Dermis microvascular lymphatic vessel endothelial cell (primary cell): Measurements from ENCODE around the gene ZNRF4. TPM values are rescaled to one million over a fixed set of nuclear protein-coding genes. Genes with fewer than 3 reads are reported as not detected.

Experiments
- DNase-seq, 2 donors: peaks; one replicate each; pipeline versions ENCODE4 v3.0.0 to v3.0.0-alpha.2; 2010; ENCODE audit warnings: low read depth in 2 of 2
- total RNA-seq: library from RNA; depleted of rRNA; stranded (reverse); fragments of >200 nt; gene quantifications from 2 replicates; pipeline ENCODE4 v1.2.1, GENCODE V29; 2014

The ZNRF4 gene
- total RNA-seq, 1 donor from 2014 or later, result not detected

- no peak for DNase-seq
Observed at GRCh38 chr19:5504114-5504513, 48.9 kb downstream of the ZNRF4 start.

Other genes starting within 250 kb of the ZNRF4 start
- 20.5 and 81.2 TPM in 2 replicates for gene PTPRS, start 114.6 kb upstream of the ZNRF4 start, total RNA-seq
- gene TINCR, start 112.5 kb downstream of the ZNRF4 start, total RNA-seq, result not detected in 2 replicates
- gene SAFB2, start 167.4 kb downstream of the ZNRF4 start, total RNA-seq, result 19.4 and 23.0 TPM in 2 replicates
- gene SAFB, start 167.7 kb downstream of the ZNRF4 start, total RNA-seq, result 35.7 and 56.4 TPM in 2 replicates
- 29.6 and 46.2 TPM in 2 replicates for gene MICOS13, start 225.1 kb downstream of the ZNRF4 start, total RNA-seq
- gene HSD11B1L, start 225.6 kb downstream of the ZNRF4 start, total RNA-seq, result 3.3 and 9.2 TPM in 2 replicates
- 442 and 761 TPM in 2 replicates for gene RPL36, start 234.9 kb downstream of the ZNRF4 start, total RNA-seq